PC-3 (cell line): ENCODE measurements around the gene SYNGR4.
A peak's percentile ranks its signal among the peaks of the same experiment; 100 is the strongest.

Source experiments
- EZH2 ChIP-seq: fragments of 300-600 bp; sonication (generic); IDR thresholded peaks from one replicate; pipeline ENCODE4 v1.6.1; 2017; ENCODE audit warnings: antibody characterized with exemption, mild to moderate bottlenecking, low read length; ENCODE audit not compliant: unreplicated experiment
- EZH2phosphoT487 ChIP-seq: fragments of 300-600 bp; sonication (generic); IDR thresholded peaks from 2 replicates; pipeline ENCODE4 v1.6.1; 2018; ENCODE audit warnings: mild to moderate bottlenecking, antibody characterized with exemption, low read length, borderline replicate concordance
- TF ChIP-seq, protein P1 (sequence below): fragments of 300-600 bp; sonication (generic); conservative IDR thresholded peaks from 2 replicates; pipeline ENCODE4 v1.5.1; 2017; ENCODE audit warnings: antibody characterized with exemption, low read depth, mild to moderate bottlenecking, low read length

DNA sequence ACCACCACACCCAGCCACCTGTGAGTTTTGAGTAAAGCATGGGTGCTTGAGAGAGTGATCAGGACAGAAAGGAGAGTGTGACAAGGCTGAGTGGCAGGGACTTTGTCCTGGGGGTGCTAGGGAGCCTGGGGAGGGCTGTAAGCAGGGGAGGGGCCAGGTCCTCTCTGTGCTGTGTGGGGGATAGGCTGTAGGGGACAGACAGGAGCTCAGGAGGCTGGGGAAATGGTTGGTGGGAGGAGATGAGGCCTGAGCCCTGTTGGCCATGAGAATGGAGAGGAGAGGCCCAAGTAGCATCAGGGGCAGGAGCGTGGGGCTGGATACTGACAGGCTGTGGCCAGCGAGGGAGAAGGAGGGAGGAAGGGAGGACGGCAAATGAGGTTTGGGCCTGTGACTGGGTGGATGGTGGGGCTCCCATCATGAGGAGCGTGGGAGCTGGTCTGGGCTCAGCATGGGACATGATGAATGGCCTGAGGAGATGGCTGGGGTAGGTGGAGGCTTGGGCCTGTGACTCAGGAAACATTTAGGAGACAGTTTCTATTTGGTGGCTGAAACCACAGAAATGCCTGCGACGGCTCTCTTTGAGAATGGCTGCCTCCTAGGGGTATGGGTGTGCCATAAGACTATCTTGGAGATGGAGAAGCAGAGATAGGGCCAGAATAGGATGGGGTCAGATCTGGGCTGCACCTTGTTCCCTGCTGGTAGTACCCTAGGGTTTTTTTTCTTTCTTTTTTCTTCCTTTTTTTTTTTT is 54.3 kb downstream of the SYNGR4 start:
- TF ChIP-seq, protein P1, sequence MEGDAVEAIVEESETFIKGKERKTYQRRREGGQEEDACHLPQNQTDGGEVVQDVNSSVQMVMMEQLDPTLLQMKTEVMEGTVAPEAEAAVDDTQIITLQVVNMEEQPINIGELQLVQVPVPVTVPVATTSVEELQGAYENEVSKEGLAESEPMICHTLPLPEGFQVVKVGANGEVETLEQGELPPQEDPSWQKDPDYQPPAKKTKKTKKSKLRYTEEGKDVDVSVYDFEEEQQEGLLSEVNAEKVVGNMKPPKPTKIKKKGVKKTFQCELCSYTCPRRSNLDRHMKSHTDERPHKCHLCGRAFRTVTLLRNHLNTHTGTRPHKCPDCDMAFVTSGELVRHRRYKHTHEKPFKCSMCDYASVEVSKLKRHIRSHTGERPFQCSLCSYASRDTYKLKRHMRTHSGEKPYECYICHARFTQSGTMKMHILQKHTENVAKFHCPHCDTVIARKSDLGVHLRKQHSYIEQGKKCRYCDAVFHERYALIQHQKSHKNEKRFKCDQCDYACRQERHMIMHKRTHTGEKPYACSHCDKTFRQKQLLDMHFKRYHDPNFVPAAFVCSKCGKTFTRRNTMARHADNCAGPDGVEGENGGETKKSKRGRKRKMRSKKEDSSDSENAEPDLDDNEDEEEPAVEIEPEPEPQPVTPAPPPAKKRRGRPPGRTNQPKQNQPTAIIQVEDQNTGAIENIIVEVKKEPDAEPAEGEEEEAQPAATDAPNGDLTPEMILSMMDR, result 0 out of 2 replicates have a peak, but pooled peaks have one; percentile 13
- TF ChIP-seq EZH2phosphoT487 (no peak), EZH2 (no peak)
